ENCODE measurements around the gene SSR2. TPM values are rescaled to one million over a fixed set of nuclear protein-coding genes. Genes with fewer than 3 reads are reported as not detected.

SSR2 gene
- total RNA-seq, 4 donors from 2014 or later, result 197 to 397 (median 308) TPM

- ATAC-seq (ENCODE audit: low FRiP score), result peak; percentile 24
- TF ChIP-seq CTCF (IDR thresholded peaks at IDR 0.05), result no peak
- DNase-seq (ENCODE audit: low spot score), result no peak
Measured at GRCh38 chr1:155983191-155984024, 37.3 kb downstream of the SSR2 start.

GRCh38 chr1:155982106-155982505, 38.6 kb downstream of the SSR2 start:
- DNase-seq (ENCODE audit: low spot score) (no peak), ATAC-seq (ENCODE audit: low FRiP score) (no peak)
- TF ChIP-seq CTCF (IDR thresholded peaks at IDR 0.05), result no peak

GRCh38 chr1:155981266-155982088, 39.3 kb downstream of the SSR2 start:
- DNase-seq (ENCODE audit: low spot score) (no peak), ATAC-seq (ENCODE audit: low FRiP score) (peak; percentile 88)
- TF ChIP-seq CTCF (IDR thresholded peaks at IDR 0.05), result no peak

GRCh38 chr1:155979597-155980343, 41.0 kb downstream of the SSR2 start:
- TF ChIP-seq CTCF (IDR thresholded peaks at IDR 0.05), result no peak
- DNase-seq (ENCODE audit: low spot score) (no peak), ATAC-seq (ENCODE audit: low FRiP score) (no peak)

GRCh38 chr1:155978973-155979429, 41.8 kb downstream of the SSR2 start:
- ATAC-seq (ENCODE audit: low FRiP score), result no peak
- no peak for DNase-seq (ENCODE audit: low spot score)
- TF ChIP-seq CTCF (IDR thresholded peaks at IDR 0.05), result no peak

- no peak for TF ChIP-seq CTCF (IDR thresholded peaks at IDR 0.05)
- DNase-seq (ENCODE audit: low spot score) (peak; percentile 57), ATAC-seq (ENCODE audit: low FRiP score) (peak; percentile 7)
Measured at GRCh38 chr1:155978325-155978972, 42.3 kb downstream of the SSR2 start, which contains the start of gene ARHGEF2. Gene ARHGEF2 (minus strand): TSS chr1:155978547. CDS start chr1:155978427, 120 bp downstream.

Measured in omental fat pad (tissue), 4 donors.